Middle frontal gyrus (tissue), 1 donor: ENCODE measurements around the gene PDX1.
"Not testable (repeated sequence)": the region's sequence is repeated elsewhere in the genome, so short reads cannot be mapped to it uniquely, and the experiment has no call there.

Source experiments
- DNase-seq: peaks from one replicate; pipeline ENCODE4 v3.0.0-alpha.2; 2015; ENCODE audit warnings: low spot score; ENCODE audit errors: extremely low spot score

The PDX1 gene

DNA sequence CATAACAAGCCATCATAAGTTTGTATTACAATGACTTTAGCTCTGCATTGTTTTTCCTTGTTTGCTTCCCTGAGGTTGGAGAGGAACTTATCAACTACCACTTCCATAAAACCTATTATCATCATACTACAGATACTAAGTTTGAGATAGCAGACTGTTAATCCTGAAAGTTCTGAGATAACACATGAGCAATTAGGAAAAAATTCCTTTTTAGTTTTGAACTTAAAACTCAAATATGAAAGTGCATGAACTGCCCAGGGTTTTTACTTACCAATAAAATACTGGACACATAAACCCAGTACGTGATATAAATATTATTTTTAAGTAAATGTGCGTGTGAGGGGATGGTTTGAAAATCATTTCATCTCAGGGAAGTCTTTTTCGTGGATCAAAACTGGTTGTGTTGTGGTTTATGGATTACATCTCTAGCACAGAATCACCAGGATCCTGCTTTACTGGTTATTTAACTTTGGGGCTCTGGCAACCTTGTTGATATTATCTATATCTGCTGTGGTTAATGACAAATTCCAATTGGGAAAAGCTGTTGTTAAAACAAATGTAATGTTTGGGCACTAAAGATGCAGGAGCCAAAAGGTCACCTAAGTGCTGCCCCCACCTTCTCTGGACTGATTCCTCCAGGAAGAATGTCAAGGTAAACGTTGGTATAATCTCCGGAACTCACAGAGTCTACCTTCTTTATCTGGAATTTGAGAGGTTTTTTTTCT is 36.9 kb downstream of the PDX1 start:
- no peak for DNase-seq

- no peak for DNase-seq
Measured at GRCh38 chr13:27959976-27960361, 40.2 kb downstream of the PDX1 start.

DNA sequence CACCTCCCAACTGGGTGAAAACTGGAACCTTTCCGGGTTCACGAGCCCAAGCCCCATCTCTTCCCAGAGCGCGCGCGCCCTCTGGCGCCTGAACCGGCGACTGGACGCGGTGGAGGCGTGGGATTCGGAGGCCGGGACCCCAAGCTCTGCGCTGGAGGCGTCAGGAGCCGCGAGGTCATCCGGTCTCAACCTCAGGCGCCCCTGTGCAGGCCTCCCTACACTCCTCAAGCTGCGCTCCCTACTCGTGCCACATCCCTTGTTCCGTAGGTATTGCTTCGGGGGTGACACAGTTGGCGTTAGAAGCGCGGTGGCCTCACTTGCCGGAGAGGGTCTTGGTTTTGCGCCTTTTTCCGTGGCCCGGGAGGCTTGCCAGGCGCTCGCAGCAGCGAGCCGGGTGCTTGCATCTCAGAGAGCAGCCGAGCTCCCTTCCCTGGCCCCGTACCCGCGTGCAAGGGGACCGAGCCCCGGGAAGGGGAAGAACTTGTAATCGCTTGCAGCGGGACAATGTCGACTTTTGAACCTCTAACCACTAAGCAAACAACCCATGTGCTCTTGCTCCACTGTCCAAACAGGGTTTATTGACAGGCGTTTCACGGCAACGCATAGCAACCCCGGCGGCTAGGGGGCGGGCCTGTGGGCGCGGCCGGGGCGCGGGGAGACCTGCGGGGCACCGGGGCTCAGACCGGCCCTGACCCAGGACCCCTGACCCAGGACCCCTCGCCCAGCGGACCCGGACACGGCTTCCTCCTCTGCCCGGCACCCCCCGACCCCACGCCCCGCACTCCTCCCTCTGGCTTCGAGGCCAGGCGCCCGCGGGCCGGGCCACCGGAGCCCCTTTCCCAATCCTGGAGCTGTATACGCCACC is 40.8 kb downstream of the PDX1 start:
- DNase-seq, result no peak

DNA sequence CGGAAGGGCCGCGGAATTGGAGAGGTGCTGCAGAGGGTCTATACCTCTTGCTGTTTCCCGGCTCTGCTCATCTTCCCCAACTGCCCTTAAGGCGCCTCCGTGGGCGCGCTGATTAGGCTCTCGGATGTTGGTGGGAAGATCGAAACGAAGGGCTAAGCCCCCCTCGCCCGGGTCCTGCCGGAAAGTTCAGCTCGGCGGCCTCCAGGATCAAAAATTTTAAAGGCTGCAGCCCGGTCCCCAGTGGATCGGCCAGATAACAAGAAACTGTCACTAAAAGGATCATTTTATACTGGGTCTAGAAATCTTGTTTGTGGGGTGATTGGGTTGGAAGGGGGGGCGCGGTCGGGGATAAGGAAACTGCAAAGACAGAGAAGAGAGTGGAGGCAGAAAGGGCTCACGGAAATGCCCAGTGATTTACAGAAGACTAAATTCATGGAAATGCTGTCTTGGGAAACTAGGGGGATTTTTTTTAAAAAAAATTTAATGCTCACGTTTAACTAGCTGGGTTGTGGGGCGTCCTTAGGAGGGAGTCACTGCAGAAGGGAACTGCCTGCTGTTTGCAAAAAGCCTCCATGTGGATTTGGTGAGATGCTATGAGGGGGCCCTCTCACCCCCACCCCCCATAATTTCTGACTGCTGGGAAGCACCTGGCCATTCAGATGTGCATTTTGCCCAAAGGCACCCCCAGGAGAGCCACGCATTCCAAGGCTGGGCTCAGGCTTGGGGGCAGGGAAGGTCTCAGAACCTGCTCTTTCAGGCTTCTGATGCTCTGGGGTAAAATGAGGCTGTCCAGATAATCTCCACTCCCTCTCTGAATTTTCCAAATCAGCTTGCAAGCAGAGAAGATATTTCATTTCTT is 41.7 kb downstream of the PDX1 start:
- no peak for DNase-seq

GRCh38 chr13:27962128-27962841 is 42.5 kb downstream of the PDX1 start:
- no peak for DNase-seq

DNA sequence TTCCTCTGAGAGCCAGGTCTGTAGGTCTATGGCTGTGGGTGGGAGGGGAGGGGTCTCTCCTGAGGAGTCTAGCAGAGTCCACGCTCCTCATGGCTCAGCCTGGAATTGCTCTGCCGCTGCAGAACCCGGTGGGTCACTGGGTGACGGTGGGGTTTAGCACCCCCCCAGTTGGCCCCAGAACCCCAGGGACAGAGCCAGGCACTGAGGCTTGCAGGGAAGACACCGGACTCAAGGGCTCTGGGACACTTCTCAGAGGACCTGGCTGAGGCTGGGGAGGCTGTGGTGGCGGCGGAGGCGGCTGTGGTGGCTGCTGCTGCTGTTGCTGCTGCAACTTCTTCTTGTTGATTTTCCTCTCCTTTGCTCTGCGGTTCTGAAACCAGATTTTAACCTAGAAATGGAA is 43.2 kb downstream of the PDX1 start:
- no peak for DNase-seq

DNA sequence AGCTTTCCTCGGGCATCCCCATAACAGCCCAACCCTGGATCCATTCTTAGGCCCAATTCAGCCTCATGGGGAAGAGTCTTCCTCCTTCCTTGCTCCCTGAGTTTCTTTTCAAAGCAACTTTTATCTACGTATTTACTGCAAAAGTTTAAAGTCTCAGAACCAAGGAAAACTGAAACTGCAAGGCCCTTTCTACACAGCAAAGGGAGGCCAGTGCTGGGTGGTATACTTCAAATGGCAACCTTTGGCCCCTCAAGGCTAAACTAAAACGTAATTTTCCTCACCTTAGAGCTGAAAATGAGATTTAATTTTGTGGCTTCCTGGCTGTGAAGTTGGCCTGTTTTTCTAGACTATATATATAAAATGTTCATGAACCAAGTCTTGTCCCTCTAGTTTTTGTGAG is 43.7 kb downstream of the PDX1 start:
- no peak for DNase-seq

DNA sequence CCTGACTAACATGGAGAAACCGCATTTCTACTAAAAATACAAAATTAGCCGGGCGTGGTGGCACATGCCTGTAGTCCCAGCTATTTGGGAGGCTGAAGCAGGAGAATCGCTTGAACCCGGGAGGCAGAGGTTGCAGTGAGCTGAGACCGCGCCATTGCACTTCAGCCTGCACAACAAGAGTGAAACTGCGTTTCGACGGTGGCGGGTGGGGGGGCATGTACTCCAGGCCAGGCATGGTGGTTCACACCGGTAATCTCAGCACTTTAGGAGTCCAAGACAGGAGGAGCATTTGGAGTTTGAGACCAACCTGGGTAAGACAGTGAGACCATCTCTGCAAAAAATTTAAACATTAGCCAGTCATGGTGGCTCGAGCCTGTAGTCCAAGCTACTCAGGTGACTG is 44.4 kb downstream of the PDX1 start:
- not testable (repeated sequence) for DNase-seq

DNA sequence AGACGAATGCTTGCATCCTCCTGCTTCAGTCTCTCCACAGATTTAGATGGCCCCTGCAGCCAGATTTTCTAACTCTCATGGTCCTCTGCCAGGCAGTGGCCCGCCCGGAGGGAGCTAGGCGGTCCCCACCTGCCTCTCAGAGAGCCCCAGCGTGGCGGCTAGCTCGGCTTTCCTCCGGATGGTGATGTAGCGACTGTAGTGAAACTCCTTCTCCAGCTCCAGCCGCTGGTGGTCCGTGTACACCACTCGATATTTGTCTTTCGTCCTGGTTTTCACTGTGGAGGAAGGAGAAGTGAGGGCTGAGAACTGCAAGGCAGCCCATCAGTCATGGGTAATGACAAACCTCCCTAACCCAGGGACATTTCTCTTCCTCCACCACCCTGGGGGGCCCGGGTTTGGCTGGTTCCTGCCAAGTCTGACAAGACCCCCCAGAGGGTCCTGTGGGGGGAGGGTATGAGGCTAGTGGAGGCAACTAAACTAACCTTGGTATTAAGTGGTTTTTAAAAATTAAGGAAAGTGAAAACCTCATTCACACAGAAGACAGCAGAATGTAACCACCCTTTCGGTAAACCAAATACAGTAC is 45.0 kb downstream of the PDX1 start:
- no peak for DNase-seq

DNA sequence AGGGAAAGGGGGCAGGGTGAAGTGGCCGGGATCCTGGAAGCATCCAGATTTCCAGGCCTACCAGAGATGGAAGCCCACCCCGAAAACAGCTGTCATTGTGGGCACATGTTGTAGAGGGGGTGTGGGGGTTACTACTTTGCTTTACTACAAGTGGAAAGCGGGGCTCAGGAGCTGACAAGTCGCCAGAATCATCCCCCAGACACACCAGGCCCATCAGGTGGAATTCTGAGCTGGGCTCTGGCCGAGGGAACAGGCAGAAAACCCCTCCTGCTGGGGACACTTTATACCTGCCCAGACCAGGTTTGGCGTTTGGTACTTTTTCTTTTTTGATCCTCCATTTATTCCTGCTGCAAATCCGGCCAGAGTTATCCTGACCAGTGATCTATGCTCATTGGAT is 45.5 kb downstream of the PDX1 start:
- no peak for DNase-seq

GRCh38 chr13:27965740-27966640 is 46.2 kb downstream of the PDX1 start:
- DNase-seq, result no peak

GRCh38 chr13:27966641-27967202 is 46.9 kb downstream of the PDX1 start:
- DNase-seq, result no peak

- DNase-seq, result no peak
Measured at GRCh38 chr13:27967203-27967735, 47.5 kb downstream of the PDX1 start.

GRCh38 chr13:27967736-27968315 is 48.0 kb downstream of the PDX1 start:
- DNase-seq, result no peak

- no peak for DNase-seq
Measured at GRCh38 chr13:27968316-27969081, 48.7 kb downstream of the PDX1 start.

DNA sequence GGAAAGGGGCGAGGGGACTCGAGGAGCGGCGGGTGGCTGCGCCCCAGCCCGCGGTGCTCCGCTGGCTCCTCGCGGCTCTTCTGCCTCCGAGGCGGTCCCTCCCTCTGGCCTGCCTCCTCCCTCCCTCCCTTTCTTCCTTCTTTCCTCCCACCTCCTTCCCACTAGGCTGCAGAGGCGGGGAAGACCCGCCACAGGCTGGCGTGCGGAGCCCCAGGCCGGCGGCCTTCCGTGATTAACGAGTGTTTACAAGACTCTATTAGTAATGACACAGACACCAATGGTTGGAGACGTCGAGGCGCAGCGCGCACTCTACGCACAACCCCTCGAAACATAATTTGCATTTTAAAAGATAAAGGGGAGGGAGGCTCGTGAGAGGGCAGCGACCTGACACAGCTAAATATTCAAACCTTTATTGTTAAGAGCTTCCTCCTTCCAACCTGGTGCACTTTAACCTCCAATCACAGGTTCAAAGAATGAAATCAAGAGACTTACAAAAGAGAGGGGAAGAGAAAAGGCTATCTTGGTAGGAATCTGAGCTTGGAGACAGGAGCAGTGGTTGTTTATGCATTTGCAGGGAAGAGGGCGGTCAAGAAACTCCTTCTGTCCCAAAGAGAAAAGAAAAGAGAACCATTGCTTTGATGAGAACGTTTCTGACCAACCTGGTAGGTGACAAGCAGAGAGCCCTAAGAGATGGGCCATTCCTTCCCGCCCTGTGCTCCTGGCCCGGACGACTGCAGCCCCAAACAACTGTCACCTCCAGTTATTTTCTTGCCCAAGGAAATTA is 49.5 kb downstream of the PDX1 start, which contains the start of gene CDX2:
TSS of gene CDX2 (minus strand) at position 234 of the 784 bp plus-strand sequence. CDS start 309 bp downstream, outside the sequence.
- no peak for DNase-seq

DNA sequence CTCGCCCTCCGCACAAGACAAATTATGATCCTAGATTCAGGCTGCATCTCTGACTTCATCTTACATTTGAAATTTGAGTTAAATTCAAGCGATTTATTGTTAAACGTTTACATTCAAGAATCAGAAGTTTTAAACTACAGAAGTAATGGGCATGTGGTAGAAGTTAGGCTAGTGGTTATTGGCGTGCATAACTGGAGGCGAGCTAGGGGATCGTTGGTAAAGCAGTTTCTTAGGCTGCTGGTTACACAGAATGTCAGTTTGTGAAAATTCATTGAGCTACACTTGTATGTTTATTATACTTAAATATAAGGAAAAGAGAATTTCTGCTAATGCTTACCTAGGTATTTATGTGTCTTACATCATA is 50.0 kb downstream of the PDX1 start:
- DNase-seq, result no peak
